ENCODE results near the gene KCNT2.

DNA sequence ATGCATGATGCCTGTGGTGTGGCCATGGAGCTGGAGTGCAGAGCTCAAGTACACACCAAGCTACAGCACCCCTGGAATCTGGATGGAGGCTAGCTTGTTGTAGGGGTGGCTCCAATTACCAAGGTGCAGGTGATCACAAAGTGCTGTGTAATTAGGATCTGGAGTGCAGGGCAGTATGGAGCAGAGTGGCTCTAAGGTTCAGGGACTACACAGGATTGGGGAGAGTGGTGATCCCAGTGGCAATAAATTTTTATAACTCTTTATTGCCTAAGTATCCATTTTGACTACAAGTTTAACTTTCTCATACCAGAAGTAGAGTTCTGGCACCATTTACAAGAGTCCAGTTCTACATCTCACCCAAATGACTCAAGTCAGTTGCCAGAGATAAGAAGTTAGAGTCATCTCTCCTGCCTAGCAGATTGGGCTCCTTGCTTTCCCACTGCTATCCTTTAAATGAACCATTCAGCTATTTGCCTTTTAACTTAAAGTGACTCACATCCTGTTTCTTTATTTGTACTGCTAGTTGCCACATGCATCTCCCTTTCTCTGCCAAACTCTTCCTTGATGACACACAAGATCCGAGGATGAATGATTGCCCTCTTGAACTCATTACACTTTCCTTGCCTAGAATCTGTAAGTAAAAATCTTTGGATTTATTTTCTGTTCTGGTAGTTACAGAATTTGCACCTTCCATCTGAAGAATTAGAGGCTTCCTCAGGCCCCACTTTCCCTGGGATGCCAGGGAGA, 427.2 kb downstream of the KCNT2 start:
- TF ChIP-seq, protein P1, sequence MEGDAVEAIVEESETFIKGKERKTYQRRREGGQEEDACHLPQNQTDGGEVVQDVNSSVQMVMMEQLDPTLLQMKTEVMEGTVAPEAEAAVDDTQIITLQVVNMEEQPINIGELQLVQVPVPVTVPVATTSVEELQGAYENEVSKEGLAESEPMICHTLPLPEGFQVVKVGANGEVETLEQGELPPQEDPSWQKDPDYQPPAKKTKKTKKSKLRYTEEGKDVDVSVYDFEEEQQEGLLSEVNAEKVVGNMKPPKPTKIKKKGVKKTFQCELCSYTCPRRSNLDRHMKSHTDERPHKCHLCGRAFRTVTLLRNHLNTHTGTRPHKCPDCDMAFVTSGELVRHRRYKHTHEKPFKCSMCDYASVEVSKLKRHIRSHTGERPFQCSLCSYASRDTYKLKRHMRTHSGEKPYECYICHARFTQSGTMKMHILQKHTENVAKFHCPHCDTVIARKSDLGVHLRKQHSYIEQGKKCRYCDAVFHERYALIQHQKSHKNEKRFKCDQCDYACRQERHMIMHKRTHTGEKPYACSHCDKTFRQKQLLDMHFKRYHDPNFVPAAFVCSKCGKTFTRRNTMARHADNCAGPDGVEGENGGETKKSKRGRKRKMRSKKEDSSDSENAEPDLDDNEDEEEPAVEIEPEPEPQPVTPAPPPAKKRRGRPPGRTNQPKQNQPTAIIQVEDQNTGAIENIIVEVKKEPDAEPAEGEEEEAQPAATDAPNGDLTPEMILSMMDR (IDR thresholded peaks at IDR 0.05; ENCODE audit: low read length) = no peak
- no peak for TF ChIP-seq EZH2 (optimal IDR thresholded peaks at IDR 0.05; ENCODE audit: low read depth, low read length)
- TF ChIP-seq EZH2phosphoT487 (IDR thresholded peaks at IDR 0.05; ENCODE audit: low read length) = no peak
